Keratinocyte (primary cell): ENCODE data around the gene VPS13C. TPM values are rescaled to one million over a fixed set of nuclear protein-coding genes. Genes with fewer than 3 reads are reported as not detected.

ENCODE experiments used
- DNase-seq: peaks from one replicate; pipeline ENCODE4 v3.0.0-alpha.2; 2011; ENCODE audit warnings: low read depth, missing footprints, low spot score
- FAIRE-seq: peaks from 2 replicates; lab custom pipeline; 2011; peaks lifted over from hg19 to GRCh38; lab: Jason Lieb, UNC
- H2AFZ ChIP-seq: 2 replicates; pipeline ENCODE4 v1.6.0; 2012; ENCODE audit warnings: low read length, control low read depth, inconsistent platforms; ENCODE audit not compliant: control insufficient read depth
- H3K27ac ChIP-seq: 2 replicates; pipeline ENCODE4 v1.5.1; 2011; ENCODE audit warnings: low read length; ENCODE audit not compliant: control insufficient read depth, insufficient read depth
- H3K27me3 ChIP-seq: 3 replicates; pipeline ENCODE4 v1.6.0; 2011; ENCODE audit warnings: low read length; ENCODE audit not compliant: control insufficient read depth, insufficient read depth; ENCODE audit errors: extremely low read depth
- H3K36me3 ChIP-seq, 2 experiments: 2 replicates in 1 of 2; 3 replicates in 1 of 2; pipeline ENCODE4 v1.5.1; 2011; ENCODE audit warnings: low read length in 2 of 2, mild to moderate bottlenecking in 1 of 2; ENCODE audit not compliant: control insufficient read depth in 2 of 2, insufficient read depth in 2 of 2; ENCODE audit errors: extremely low read depth in 1 of 2
- H3K4me1 ChIP-seq: 3 replicates; pipeline ENCODE4 v1.5.1; 2011; ENCODE audit warnings: low read length; ENCODE audit not compliant: control insufficient read depth, insufficient read depth; ENCODE audit errors: extremely low read depth
- H3K4me2 ChIP-seq: 3 replicates; pipeline ENCODE4 v1.6.0; 2011; ENCODE audit warnings: low read depth, low read length; ENCODE audit not compliant: control insufficient read depth, insufficient read depth; ENCODE audit errors: extremely low read depth
- H3K4me3 ChIP-seq, 3 experiments: fragments of 200-600 bp in 1 of 3; sonication (generic) in 1 of 3; 2 replicates in 2 of 3; 3 replicates in 1 of 3; pipeline ENCODE4 v1.5.1; 2011 to 2016; ENCODE audit warnings: low read length in 3 of 3, mild to moderate bottlenecking in 3 of 3, control low read depth in 2 of 3, inconsistent platforms in 1 of 3, low read depth in 1 of 3, mixed read lengths in 1 of 3, mixed run types in 1 of 3, moderate library complexity in 1 of 3; ENCODE audit not compliant: control insufficient read depth in 2 of 3, insufficient read depth in 2 of 3; ENCODE audit errors: extremely low read depth in 1 of 3
- H3K79me2 ChIP-seq: 2 replicates; pipeline ENCODE4 v1.6.0; 2012; ENCODE audit warnings: low read length; ENCODE audit not compliant: control insufficient read depth, insufficient read depth
- H3K9ac ChIP-seq: 3 replicates; pipeline ENCODE4 v1.6.0; 2011; ENCODE audit warnings: low read length; ENCODE audit not compliant: control insufficient read depth, insufficient read depth; ENCODE audit errors: extremely low read depth
- H3K9me1 ChIP-seq: 3 replicates; pipeline ENCODE4 v1.6.0; 2011; ENCODE audit warnings: low read length; ENCODE audit not compliant: control insufficient read depth, insufficient read depth; ENCODE audit errors: extremely low read depth
- H3K9me3 ChIP-seq: 2 replicates; pipeline ENCODE4 v1.5.1; 2012; ENCODE audit warnings: low read depth, low read length; ENCODE audit not compliant: control insufficient read depth
- H4K20me1 ChIP-seq: 3 replicates; pipeline ENCODE4 v1.6.0; 2011; ENCODE audit warnings: low read length; ENCODE audit not compliant: control insufficient read depth, insufficient read depth; ENCODE audit errors: extremely low read depth
- EZH2 ChIP-seq: IDR thresholded peaks from one replicate; pipeline ENCODE4 v1.6.1; 2012; ENCODE audit warnings: inconsistent platforms, mild to moderate bottlenecking, low read length, moderate library complexity
- dilution Hi-C: fragments of 300-500 bp; cut with MboI; formaldehyde crosslinking; loops from one replicate; pipeline ENCODE4 v1.7.0; 2020; ENCODE audit warnings: low sequenced_read_pairs; ENCODE audit not compliant: extremely low pct_ligation_motif_present
- polyA plus RNA-seq, 5 experiments: library from polyadenylated mRNA; depleted of rRNA in 3 of 5; stranded (reverse) in 3 of 5; stranded (forward) in 1 of 5; unstranded in 1 of 5; fragments of >200 nt; gene quantifications; 1 replicate in 1 of 5; 2 replicates in 3 of 5; 3 replicates in 1 of 5; pipeline versions ENCODE4 v1.2.1 to v1.2.3, GENCODE V29; 2011 to 2012; ENCODE audit warnings: missing spikeins in 2 of 5, low read depth in 1 of 5, low replicate concordance in 1 of 5
- TF ChIP-seq, protein P1 (sequence below), 3 experiments: IDR thresholded peaks in 1 of 3; conservative IDR thresholded peaks in 1 of 3; optimal IDR thresholded peaks in 1 of 3; 2 replicates in 2 of 3; 3 replicates in 1 of 3; pipeline versions ENCODE3 to v1.5.1; 2011; ENCODE audit warnings: low read length in 3 of 3, mild to moderate bottlenecking in 3 of 3, moderate library complexity in 2 of 3, control low read depth in 1 of 3, inconsistent platforms in 1 of 3; ENCODE audit not compliant: insufficient read depth in 2 of 3; ENCODE audit errors: extremely low read depth in 1 of 3

Gene VPS13C
- polyA plus RNA-seq, 1 donor (not counting 4 experiments of a cell fraction or from before 2014, with no cell fraction given), result 13.5 TPM

DNA sequence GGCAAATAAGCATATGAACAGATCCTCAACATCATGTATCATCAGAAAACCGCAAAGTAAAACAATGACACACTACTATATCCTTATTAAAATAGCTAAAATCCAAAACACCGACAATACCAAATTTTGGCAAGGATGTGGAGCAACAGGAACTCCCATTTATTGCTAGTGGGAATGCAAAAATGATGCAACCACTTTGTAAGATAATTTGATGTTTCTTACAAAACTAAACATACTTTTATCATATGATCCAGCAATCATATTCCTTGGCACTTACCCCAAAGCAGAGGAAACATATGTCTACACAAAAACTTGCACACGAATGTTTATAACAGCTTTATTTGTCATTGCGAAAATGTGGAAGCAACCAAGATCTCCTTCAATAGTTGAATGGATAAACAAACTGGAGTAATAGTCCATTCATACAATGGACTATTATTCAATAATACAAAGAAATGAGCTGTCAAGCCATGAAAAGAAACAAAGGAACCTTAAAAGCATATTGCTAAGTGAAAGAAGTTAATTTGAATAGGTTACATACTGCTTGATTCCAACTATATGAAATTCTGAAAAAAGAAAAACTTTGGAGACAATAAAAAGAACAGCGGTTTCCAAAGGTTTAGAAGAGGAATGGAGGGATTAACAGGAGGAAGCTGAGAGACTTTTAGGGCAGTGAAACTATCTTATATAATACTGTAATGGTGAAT is 172.0 kb downstream of the VPS13C start:
- no peaks in the 10 kb centered on the region for H3K79me2 ChIP-seq
- FAIRE-seq (no peak), DNase-seq (no peak)
- peaks cover 6% of the 10 kb centered on the region for H3K4me1 ChIP-seq
- no peak overlapping the region for H3K27ac ChIP-seq
- no peaks in the 10 kb centered on the region for H4K20me1 ChIP-seq
- H3K4me2 ChIP-seq, result no peak overlapping the region
- no peak overlapping the region for H3K4me3 ChIP-seq
- TF ChIP-seq EZH2, result no peak
- TF ChIP-seq, protein P1, sequence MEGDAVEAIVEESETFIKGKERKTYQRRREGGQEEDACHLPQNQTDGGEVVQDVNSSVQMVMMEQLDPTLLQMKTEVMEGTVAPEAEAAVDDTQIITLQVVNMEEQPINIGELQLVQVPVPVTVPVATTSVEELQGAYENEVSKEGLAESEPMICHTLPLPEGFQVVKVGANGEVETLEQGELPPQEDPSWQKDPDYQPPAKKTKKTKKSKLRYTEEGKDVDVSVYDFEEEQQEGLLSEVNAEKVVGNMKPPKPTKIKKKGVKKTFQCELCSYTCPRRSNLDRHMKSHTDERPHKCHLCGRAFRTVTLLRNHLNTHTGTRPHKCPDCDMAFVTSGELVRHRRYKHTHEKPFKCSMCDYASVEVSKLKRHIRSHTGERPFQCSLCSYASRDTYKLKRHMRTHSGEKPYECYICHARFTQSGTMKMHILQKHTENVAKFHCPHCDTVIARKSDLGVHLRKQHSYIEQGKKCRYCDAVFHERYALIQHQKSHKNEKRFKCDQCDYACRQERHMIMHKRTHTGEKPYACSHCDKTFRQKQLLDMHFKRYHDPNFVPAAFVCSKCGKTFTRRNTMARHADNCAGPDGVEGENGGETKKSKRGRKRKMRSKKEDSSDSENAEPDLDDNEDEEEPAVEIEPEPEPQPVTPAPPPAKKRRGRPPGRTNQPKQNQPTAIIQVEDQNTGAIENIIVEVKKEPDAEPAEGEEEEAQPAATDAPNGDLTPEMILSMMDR (optimal IDR thresholded peaks at IDR 0.05 in 1 of 3, IDR thresholded peaks at IDR 0.05 in 1 of 3, conservative IDR thresholded peaks at IDR 0.05 in 1 of 3; ENCODE audit: extremely low read depth in 1 of 3, insufficient read depth in 2 of 3, low read length in 3 of 3), result no peak
- H3K9me3 ChIP-seq, result no peaks in the 10 kb centered on the region
- H3K9ac ChIP-seq, result no peak overlapping the region
- dilution Hi-C loops, result no loop called here
- no peaks in the 10 kb centered on the region for H3K9me1 ChIP-seq
- no peaks in the 10 kb centered on the region for H3K36me3 ChIP-seq
- no peaks in the 10 kb centered on the region for H3K27me3 ChIP-seq
- H2AFZ ChIP-seq, result no peak overlapping the region

DNA sequence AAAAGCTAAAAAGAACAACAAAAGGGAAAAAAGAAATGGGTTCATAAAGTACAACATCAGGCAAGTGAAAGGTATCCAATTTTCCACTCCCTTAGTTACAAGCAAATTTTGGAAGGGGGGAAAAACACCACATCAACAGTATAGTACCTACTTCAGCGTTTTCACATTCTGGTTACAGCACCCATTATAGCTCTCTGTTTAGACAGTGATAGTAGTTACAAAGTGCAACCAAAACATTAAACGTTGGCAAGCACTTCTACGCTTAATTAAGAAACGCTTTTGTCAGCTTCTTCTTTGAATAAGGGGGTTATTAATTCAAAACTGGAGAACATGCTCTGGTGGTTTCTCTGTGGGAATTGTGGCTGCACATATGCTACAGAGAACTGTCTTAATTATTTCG is 180.2 kb downstream of the VPS13C start:
- DNase-seq, result no peak
- Histone ChIP-seq H2AFZ (no peak overlapping the region), H3K4me3 (no peak overlapping the region), H3K27ac (no peak overlapping the region), H3K9me3 (no peaks in the 10 kb centered on the region), H3K9me1 (no peaks in the 10 kb centered on the region), H3K36me3 (no peaks in the 10 kb centered on the region), H3K4me2 (no peak overlapping the region), H4K20me1 (no peaks in the 10 kb centered on the region), H3K9ac (no peak overlapping the region), H3K4me1 (peaks cover 4% of the 10 kb centered on the region), H3K79me2 (no peaks in the 10 kb centered on the region), H3K27me3 (no peaks in the 10 kb centered on the region)
- no peak for FAIRE-seq
- dilution Hi-C loops, result no loop called here
- TF ChIP-seq, protein P1 (optimal IDR thresholded peaks at IDR 0.05 in 1 of 3, IDR thresholded peaks at IDR 0.05 in 1 of 3, conservative IDR thresholded peaks at IDR 0.05 in 1 of 3; ENCODE audit: extremely low read depth in 1 of 3, insufficient read depth in 2 of 3, low read length in 3 of 3), result no peak
- TF ChIP-seq EZH2, result no peak
